Urothelium cell line (cell line): ENCODE measurements around the gene MIP.
"Not testable (repeated sequence)": the region's sequence is repeated elsewhere in the genome, so short reads cannot be mapped to it uniquely, and the experiment has no call there.

Experiments used
- DNase-seq: peaks from one replicate; pipeline ENCODE4 v3.0.0; 2011; ENCODE audit warnings: low spot score, mixed read lengths
- FAIRE-seq: peaks from 2 replicates; lab custom pipeline; 2011; peaks lifted over from hg19 to GRCh38; lab: Jason Lieb, UNC

MIP gene

DNA sequence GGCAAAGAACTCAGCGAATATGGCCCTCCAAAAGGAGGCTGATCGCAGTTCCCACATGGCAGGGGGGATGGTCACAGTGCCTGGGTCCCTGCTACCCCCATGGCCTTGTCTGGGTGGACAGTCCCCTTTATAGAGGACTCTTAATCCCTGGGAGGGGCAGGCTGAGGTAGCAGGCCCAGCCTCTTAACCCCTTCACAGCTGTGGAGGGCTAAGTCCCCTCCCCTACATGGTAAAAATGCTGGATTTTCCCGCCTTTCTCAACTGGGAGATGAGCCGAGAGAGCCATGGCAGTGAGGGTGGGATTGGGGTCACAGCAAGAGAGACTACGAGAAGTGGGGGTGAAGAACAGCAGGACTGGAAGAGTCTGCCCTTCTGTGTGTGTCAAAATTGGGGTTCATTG, at the start of gene MIP:
Gene MIP, minus strand, starts transcription at position 101 of the 400 bp plus-strand sequence. Its CDS starts 44 bp downstream, at position 57.
- no peak for FAIRE-seq
- no peak for DNase-seq

DNA sequence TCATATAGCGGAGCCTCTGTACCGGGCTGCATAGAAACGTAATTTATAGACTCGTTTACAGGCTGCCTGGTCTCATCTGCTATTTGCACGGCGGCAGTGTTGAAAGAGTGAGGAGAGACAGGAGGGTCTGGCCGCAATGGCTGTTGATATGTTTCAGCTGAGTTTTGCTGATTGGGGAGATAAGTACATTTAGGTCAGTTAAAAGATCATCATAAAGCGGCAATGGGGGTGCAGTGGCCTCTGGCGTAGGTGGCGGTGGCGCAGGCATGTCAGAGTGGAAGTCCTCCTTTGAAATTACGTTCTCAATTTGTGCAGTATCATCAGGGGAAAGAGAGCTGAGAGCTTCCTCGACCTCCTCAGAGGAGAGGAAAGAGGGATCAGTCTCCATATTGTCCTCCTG, 45.4 kb upstream of the MIP start:
- FAIRE-seq, DNase-seq: not testable (repeated sequence)

DNA sequence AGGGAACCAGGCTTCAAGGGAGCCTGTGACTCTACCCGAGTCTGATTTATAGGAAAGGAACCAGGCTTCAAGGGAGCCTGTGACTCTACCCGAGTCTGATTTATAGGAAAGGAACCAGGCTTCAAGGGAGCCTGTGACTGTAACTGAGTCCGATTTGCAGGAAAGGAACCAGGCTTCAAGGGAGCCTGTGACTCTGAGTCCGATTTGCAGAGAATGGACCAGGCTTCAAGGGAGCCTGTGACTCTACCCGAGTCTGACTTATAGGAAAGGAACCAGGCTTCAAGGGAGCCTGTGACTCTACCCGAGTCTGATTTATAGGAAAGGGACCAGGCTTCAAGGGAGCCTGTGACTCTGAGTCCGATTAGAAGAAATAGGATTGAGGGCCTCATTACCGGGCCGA, 45.0 kb upstream of the MIP start:
- not testable (repeated sequence) for DNase-seq, FAIRE-seq

DNA sequence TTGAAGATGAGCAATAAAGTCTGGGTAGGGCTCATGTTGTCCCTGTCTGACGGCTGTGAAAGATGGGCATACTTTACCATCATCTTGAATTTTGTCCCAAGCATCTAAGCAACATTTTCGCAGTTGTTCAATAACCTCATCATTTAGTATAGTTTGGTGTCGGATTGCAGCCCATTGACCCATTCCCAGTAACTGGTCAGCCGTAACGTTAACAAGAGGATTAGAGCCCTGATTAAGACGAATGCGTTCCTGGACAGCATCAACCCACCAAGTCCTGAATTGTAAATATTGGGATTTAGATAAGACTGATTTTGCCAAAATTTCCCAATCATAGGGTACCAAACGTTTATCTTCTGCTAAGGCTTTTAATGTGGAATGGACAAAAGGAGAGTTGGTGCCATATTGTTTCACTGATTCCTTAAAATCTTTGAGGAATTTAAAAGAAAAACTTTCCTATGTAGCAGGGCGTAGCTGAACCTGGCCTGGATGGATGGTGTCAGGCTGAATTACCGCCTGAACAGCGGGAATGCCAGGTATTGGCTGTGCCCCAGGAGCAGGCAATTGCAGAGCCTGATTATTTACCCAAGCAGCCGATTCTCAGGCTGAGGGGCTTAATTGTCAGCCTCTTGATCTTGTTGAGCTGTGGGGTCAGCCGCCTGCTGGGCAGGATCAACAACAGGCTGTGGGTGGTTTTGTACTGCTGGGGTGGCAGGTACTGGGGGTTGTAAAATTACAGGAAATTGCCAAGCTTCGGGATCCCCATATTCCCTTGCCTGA, 43.9 kb upstream of the MIP start:
- FAIRE-seq, DNase-seq: not testable (repeated sequence)

DNA sequence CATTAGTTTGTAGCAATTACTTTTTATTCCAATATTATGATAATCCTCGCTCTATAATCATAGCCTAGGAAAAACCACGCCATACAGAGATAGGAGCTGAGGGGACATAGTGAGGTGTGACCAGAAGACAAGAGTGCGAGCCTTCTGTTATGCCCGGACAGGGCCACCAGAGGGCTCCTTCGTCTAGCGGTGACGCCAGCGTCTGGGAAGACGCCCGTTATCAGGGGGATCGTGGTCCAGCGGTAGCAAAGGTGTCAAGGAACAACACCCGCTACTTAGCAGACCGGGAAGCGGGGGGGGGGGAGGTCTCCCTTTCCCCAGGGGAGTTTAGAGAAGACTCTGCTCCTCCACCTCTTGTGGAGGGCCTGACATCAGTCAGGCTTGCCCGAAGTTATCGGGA, 42.2 kb upstream of the MIP start:
- DNase-seq, FAIRE-seq: not testable (repeated sequence)

DNA sequence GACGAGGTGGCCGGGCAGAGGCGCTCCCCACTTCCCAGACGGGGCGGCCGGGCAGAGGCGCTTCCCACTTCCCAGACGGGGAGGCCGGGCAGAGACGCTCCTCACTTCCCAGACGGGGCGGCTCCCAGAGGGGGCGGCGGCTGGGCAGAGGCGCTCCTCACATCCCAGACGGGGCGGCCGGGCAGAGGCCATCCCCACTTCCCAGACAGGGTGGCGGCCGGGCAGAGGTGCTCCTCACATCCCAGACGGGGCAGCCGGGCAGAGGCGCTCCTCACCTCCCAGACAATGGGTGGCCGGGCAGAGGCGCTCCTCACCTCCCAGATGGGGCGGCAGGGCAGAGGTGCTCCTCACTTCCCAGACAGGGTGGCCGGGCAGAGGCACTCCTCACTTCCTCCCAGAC, 40.0 kb upstream of the MIP start:
- not testable (repeated sequence) for FAIRE-seq, DNase-seq

DNA sequence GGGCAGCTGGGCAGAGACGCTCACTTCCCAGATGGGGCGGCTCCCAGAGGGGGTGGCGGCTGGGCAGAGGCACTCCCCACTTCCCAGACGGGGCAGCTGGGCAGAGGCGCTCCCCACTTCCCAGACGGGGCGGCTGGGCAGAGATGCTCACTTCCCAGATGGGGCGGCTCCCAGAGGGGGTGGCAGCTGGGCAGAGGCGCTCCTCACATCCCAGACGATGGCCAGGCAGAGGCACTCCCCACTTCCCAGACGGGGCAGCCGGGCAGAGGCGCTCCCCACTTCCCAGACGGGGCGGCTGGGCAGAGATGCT, 39.6 kb upstream of the MIP start:
- FAIRE-seq, DNase-seq: not testable (repeated sequence)

DNA sequence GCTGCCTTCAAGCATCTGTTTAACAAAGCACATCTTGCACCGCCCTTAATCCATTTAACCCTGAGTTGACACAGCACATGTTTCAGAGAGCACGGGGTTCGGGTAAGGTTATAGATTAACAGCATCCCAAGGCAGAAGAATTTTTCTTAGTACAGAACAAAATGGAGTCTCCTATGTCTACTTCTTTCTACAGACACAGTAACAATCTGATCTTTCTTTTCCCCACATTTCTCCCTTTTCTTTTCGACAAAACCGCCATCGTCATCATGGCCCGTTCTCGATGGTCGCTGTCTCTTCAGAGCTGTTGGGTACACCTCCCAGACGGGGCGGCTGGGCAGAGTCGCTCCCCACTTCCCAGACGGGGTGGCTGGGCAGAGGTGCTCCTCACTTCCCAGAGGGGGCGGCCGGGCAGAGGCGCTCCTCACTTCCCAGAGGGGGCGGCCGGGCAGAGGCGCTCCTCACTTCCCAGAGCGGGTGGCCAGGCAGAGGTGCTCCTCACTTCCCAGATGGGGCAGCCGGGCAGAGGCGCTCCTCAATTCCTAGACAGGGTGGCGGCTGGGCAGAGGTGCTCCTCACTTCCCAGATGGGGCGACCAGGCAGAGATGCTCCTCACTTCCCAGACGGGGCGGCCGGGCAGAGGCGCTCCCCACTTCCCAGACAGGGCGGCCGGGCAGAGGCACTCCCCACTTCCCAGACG, 39.1 kb upstream of the MIP start:
- not testable (repeated sequence) for FAIRE-seq, DNase-seq

DNA sequence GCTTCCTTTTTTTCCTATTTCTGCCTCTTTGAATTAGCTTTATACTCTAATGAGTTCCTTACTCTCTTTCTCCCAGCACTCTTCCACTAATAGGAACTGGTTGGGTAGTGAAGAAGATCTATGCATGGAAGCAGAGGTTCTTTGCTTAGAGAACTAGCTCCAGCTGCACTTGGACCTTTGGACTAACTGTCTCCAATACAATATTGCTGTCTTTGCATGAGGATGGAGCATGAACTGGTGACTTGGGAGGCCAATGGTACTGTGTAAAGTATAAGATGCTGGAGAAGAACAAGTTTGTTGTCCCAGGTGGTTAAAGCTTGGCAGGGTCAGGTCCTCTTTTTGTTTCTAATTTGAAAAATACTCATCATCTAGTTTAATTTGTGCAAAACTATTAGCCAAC, 35.9 kb upstream of the MIP start:
- DNase-seq = no peak
- no peak for FAIRE-seq

DNA sequence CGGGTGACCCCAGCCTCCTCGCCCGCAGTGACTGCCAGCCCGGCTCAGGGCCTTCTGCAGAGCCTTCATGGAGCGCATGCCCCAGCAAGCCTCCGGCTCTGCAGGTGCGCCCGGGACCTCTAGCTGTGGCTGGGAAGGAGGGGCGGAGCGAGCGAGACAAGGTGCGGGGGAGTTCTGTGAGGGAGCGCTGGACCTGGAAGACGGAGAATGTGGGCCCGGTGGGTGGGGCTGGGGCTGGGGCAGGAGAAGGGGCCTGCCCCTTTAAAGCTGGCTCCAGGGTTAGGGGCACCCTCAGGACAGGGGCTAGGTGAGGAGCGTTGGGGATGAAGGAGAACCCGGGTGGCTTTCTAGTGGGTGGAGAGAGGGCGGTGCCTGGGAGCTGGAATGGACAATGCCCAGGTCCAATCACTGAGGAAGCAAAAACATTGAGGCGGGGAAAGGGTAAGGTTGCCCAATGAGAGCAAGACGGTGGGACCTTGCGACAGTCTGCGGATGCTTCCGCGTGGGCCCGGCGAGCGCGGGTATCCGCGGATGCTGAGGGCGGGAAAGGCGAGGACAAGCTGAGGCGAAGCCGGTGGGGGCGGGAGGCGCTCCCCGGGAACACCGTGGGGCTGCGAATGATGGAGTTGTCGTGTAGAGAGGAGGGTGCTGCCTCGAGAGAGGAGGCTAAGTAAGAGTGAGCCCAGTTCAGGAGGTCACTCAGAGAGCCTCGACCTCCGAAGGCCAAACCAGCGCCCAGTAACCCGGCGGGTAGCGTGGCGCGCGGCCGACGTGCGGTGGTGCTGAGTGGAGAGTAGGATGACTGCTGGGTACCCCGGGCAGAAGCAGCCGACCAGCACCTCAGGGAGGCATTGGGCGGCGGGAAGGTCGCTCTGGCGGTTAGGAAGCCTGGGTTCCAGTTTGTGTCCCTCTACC, 33.8 kb upstream of the MIP start, which contains the start of gene GLS2:
Gene GLS2, minus strand, starts transcription at position 121 of the 915 bp plus-strand sequence. Its CDS starts 43 bp downstream, at position 78.
- no peak for FAIRE-seq
- peak; percentile 53 for DNase-seq

DNA sequence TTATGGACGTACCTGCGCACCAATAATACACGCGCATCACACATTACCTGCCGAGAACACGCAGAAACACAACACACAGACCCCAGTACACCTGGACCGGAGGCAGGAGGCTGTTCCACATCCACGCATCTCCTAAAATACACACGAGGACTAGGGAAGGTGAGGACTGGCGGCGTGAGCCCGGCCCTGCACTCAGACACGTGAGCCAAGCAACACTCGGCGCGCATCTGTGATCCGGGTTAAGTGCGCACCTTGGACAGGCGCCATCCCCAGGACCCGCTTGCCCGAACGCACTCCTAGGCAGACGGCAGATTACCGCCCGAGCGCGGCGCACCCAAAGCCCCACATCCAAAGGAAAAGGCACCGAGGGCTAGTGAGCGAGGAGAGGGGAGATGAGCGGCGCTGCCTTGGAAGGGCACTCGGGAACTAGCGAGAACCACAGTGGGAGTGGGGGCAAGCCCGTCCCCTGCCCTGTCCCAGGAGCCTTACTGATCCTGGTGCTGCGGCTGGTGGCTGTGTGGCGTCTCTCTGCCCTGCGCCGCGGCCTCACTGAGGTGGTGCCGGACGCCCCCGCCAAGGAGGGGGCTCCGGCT, 33.1 kb upstream of the MIP start:
- DNase-seq (no peak), FAIRE-seq (no peak)

DNA sequence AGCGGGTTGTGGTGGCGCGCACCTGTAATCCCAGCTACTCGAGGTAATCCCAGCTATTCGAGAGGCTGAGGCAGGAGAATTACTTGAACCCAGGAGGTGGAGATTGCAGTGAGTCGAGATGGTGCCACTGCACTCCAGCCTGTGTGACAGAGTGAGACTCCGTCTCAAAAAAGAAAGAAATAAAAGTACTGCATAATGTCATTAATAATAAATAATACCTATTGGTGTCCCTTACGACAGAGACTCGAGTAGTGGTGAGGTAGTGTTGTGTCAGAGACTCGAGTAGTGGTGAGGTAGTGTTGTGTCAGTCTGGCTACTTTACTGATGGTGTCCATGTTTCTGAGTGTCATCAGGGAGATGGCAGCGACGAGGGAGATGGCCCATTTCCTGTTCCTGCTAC, 32.2 kb upstream of the MIP start:
- FAIRE-seq = no peak
- DNase-seq = no peak

DNA sequence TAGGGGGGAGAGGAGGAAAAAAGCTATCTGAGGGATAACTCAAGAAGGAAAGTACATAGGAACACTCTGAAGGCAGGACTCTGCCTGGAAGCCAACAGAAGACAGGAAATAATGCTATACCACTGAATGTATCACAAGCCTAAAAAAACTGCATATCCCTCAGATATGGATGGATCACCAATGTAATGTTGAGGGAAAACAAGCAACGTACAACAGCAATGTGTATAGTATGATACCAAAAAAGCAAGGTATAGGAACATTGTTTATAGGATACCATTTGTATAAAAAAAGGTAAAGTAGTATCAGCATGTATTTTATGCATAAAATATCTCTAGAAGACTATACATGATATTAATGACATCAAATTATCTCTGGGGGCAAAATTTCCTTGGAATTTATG, 30.1 kb upstream of the MIP start:
- FAIRE-seq (no peak), DNase-seq (no peak)

DNA sequence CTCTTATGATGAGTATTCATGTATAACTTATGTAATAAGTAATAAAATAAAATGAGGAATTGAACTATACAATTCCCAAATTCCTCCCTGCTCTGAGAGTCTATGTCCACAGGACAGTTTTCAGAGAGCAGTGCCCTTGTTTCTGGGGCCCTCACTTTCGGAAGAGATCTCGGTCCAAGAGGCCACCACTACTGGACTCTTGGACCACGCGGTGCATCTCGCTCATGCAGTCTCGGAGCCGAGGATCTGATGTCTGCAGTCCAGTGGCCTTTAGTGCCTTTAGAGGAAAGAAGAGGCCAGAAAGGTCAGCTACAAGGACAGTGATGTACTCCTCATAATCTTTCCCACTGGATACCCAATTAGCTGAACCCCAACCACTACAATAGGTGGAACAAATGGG, 25.2 kb upstream of the MIP start:
- DNase-seq (no peak), FAIRE-seq (no peak)

DNA sequence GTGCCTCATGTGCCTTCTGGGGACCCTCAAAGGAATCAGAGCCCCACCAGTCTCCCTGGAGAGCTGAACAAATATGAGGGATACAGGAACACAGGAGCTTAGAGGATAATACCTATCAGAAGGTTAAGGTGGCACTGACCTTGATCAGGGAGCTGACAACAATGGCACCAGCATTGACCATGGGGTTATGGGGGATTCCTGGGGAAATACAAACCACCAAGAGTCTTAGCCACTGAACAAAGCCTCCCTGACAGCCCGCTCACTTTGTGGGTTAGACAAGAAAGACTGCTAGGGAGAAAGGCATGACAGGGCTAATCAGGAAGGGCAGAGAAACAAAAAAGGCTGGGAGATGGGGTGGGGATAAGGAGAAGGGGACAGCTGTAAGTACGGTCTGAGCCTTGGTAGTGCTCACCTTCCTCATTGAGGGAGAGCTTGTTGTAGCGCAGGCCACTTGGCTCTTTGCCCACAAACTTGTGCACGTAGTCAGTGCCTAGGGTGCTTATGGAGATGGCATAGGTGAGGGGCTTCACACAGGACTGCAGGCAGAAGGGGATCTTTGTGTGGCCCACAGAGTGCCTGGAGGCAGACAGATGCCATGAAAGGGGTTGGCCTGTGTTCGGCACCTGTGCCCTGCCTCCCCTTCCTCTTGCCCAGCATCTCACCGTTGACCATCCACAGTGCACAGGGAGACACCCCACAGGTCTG, 23.2 kb upstream of the MIP start:
- FAIRE-seq (no peak), DNase-seq (no peak)

DNA sequence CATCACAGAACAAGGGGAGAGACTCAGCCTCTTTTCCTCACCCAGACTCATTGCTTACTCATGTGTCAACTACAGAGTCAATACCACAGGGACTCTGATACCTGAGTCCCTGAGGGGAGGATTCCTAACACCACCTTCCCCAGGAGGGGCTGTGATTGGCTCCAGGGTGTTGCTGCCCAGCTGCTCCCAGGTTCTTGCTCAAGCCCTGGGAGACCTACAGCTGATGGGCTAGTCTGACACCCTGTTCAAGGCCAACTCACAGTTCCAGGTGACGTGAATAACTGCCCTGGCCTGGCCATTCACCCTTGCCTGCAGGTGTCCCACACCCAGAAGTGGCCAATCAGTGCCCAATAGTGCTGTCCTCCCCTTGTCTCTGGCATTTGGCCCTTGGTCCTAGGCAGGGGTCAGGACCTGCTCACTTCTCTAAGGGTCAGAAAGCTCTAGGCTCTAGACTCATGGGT, 22.5 kb upstream of the MIP start:
- DNase-seq (no peak), FAIRE-seq (no peak)

DNA sequence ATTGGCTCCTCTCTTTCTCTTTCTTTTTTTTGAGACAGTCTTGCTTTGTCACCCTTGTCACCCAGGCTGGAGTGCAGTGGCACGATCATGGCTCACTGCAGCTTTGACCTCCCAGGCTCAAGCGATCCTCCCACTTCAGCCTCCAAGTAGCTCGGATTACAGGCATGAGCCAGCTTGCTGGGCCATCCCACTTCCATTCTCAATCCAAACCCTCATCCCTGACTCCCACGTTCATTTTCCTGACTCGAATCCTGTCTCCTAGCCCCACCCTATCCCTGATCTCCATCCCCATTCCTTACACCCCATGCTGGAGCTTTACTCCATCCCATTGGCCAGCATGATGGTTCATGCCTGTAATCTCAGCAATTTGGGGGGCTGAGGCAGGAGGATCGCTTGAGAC, 21.7 kb upstream of the MIP start:
- DNase-seq = no peak

DNA sequence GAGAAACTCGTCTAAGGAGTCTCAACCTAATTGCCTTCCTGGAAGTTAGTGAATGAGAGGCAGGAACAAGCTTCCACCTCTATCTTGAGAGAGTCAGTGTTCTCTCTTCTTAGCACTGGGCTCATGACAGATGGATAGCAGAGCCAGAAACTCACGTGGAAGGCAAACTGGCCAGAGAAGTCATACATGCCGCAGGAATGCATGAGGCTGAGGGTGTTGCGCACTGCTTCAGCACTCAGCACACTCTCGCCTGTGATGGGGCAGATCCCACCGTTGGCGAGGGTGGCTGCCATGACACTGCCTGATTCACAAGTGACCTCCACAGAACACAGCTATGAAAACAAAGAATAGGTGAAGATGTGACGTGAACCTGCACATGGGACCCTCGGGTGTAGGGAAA, 19.9 kb upstream of the MIP start:
- DNase-seq = no peak
- no peak for FAIRE-seq

More for the DNA sequence above, 21.7 kb upstream of the MIP start:
- no peak for FAIRE-seq

DNA sequence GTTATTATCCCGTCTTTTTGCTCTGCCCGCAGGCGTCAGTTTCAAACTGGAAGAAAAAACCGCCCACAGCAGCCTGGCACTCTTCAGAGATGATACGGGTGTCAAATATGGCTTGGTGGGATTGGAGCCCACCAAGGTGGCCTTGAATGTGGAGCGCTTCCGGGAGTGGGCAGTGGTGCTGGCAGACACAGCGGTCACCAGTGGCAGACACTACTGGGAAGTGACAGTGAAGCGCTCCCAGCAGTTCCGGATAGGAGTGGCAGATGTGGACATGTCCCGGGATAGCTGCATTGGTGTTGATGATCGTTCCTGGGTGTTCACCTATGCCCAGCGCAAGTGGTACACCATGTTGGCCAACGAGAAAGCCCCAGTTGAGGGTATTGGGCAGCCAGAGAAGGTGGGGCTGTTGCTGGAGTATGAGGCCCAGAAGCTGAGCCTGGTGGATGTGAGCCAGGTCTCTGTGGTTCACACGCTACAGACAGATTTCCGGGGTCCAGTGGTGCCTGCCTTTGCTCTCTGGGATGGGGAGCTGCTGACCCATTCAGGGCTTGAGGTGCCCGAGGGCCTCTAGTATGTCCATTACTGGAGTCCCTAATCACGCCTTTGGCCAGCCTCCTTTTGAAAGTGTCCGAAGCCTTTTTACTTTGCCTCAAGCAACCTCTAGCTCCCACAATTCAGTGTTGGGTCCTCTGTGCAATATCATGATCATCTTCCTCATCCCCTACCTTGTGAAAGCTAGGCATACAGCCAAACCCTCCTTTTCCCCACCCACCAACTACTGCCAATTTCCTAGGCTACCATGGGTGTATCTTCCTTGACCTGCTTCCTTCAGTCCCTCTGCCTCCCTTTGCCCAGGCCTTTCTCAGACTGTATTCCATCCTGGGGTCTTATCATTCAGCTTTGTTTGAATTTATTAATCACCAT, 14.8 kb upstream of the MIP start:
- peak; percentile 31 for DNase-seq
- FAIRE-seq = no peak
